Smooth muscle cell (in vitro differentiated cells): ENCODE measurements around the gene OR8J3. TPM values are rescaled to one million over a fixed set of nuclear protein-coding genes. Genes with fewer than 3 reads are reported as not detected.

Source experiments
- DNase-seq: peaks from one replicate; lab custom pipeline; 2025; ENCODE audit not compliant: unreplicated experiment; lab: John Stamatoyannopoulos, UW
- H2AFZ ChIP-seq: fragments of 200-600 bp; sonication (generic); 2 replicates; pipeline ENCODE4 v1.6.0; 2016; ENCODE audit warnings: antibody characterized with exemption, low read depth, mild to moderate bottlenecking
- H3F3A ChIP-seq: fragments of 200-600 bp; sonication (generic); 2 replicates; pipeline ENCODE4 v1.6.0; 2017; ENCODE audit warnings: antibody characterized with exemption, low read depth
- H3K27ac ChIP-seq: fragments of 200-600 bp; sonication (generic); 2 replicates; pipeline ENCODE4 v1.5.1; 2016; ENCODE audit warnings: low read depth, mild to moderate bottlenecking
- H3K27me3 ChIP-seq: fragments of 200-600 bp; sonication (generic); 2 replicates; pipeline ENCODE4 v1.6.1; 2016; ENCODE audit warnings: low read depth, mild to moderate bottlenecking
- H3K36me3 ChIP-seq: fragments of 200-600 bp; sonication (generic); 2 replicates; pipeline ENCODE4 v1.5.1; 2016; ENCODE audit warnings: low read depth
- H3K4me1 ChIP-seq: fragments of 200-600 bp; sonication (generic); 2 replicates; pipeline ENCODE4 v1.5.1; 2016; ENCODE audit warnings: low read depth
- H3K4me2 ChIP-seq: fragments of 200-600 bp; sonication (generic); 2 replicates; pipeline ENCODE4 v1.6.0; 2016; ENCODE audit warnings: mild to moderate bottlenecking
- H3K4me3 ChIP-seq: fragments of 200-600 bp; sonication (generic); 2 replicates; pipeline ENCODE4 v1.5.1; 2016; ENCODE audit warnings: mild to moderate bottlenecking
- H3K79me2 ChIP-seq: fragments of 200-600 bp; sonication (generic); 2 replicates; pipeline ENCODE4 v1.6.0; 2016; ENCODE audit warnings: low read depth, mild to moderate bottlenecking
- H3K9ac ChIP-seq: fragments of 200-600 bp; sonication (generic); 2 replicates; pipeline ENCODE4 v1.6.0; 2016; ENCODE audit warnings: low read depth
- H3K9me3 ChIP-seq: fragments of 200-600 bp; sonication (generic); replicated peaks from 2 replicates; pipeline ENCODE4 v1.5.1; 2016; ENCODE audit warnings: low read depth
- H4K20me1 ChIP-seq: fragments of 200-600 bp; sonication (generic); 2 replicates; pipeline ENCODE4 v1.6.0; 2016; ENCODE audit warnings: low read depth
- CTCF ChIP-seq: fragments of 200-600 bp; sonication (generic); IDR thresholded peaks from 2 replicates; pipeline ENCODE4 v1.5.1; 2017; ENCODE audit warnings: borderline replicate concordance, mild to moderate bottlenecking, antibody characterized with exemption; ENCODE audit not compliant: insufficient read depth, poor library complexity, severe bottlenecking
- WGBS: methylation state at CpG from one replicate; pipeline ENCODE4 v1.1.7; 2016; ENCODE audit warnings: low lambda C conversion rate; 5-methylcytosine and 5-hydroxymethylcytosine counted together
- polyA plus RNA-seq: library from polyadenylated mRNA; unstranded; fragments of >200 nt; fragmentation: Nextera tagmentation; extraction: Ambion mirVana; gene quantifications from 2 replicates; pipeline ENCODE4 v1.2.1, GENCODE V29; 2016
- total RNA-seq: library from RNA; depleted of rRNA; stranded (reverse); fragments of >200 nt; gene quantifications from 2 replicates; pipeline ENCODE4 v1.2.3, GENCODE V29; 2014

The OR8J3 gene
- total RNA-seq, result not detected in 2 replicates
- polyA plus RNA-seq, result not detected in 2 replicates

- H3K9ac ChIP-seq, result no peak within 1 kb of the TSS
- no peak within 1 kb of the TSS for H3K4me2 ChIP-seq
- no peaks in the 10 kb centered on the region for H4K20me1 ChIP-seq
- H3K4me1 ChIP-seq, result no peaks in the 10 kb centered on the region
- H3K27me3 ChIP-seq, result no peaks in the 10 kb centered on the region
- no peaks in the 10 kb centered on the region for H3K36me3 ChIP-seq
- no peaks in the 10 kb centered on the region for H3K79me2 ChIP-seq
- H3K9me3 ChIP-seq, result no peaks in the 10 kb centered on the region
- no peaks in the 10 kb centered on the region for H3F3A ChIP-seq
- H2AFZ ChIP-seq, result peak within 1 kb of the TSS; percentile 24
- no peak within 1 kb of the TSS for H3K27ac ChIP-seq
- no peak for DNase-seq
- no peak for TF ChIP-seq CTCF
- no peak within 1 kb of the TSS for H3K4me3 ChIP-seq
Observed at GRCh38 chr11:56140151-56140661, at the start of gene OR8J3. OR8J3 (minus strand) TSS chr11:56140201; CDS start chr11:56137718, 2,483 bp downstream.

- H3K4me1 ChIP-seq, result no peaks in the 10 kb centered on the region
- H3K9ac ChIP-seq, result no peak overlapping the region
- no peaks in the 10 kb centered on the region for H4K20me1 ChIP-seq
- no peaks in the 10 kb centered on the region for H3K79me2 ChIP-seq
- DNase-seq, result no peak
- no peak for TF ChIP-seq CTCF
- H3K4me2 ChIP-seq, result no peak overlapping the region
- WGBS, result 93% methylated on average over 3 of the region's 3 CpGs
- H3F3A ChIP-seq, result no peaks in the 10 kb centered on the region
- H2AFZ ChIP-seq, result no peak overlapping the region
- H3K4me3 ChIP-seq, result no peak overlapping the region
- H3K27me3 ChIP-seq, result no peaks in the 10 kb centered on the region
- H3K27ac ChIP-seq, result no peak overlapping the region
- H3K9me3 ChIP-seq, result no peaks in the 10 kb centered on the region
- no peaks in the 10 kb centered on the region for H3K36me3 ChIP-seq
Observed at GRCh38 chr11:56188602-56189001, 48.6 kb upstream of the OR8J3 start.

- Histone ChIP-seq H3K4me2 (no peak overlapping the region), H3F3A (no peaks in the 10 kb centered on the region), H4K20me1 (no peaks in the 10 kb centered on the region), H3K4me1 (no peaks in the 10 kb centered on the region), H3K36me3 (no peaks in the 10 kb centered on the region), H2AFZ (no peak overlapping the region), H3K9ac (no peak overlapping the region), H3K27ac (no peak overlapping the region), H3K9me3 (no peaks in the 10 kb centered on the region), H3K79me2 (no peaks in the 10 kb centered on the region), H3K4me3 (no peak overlapping the region), H3K27me3 (no peaks in the 10 kb centered on the region)
- no peak for TF ChIP-seq CTCF
- no peak for DNase-seq
Observed at GRCh38 chr11:56183459-56183858, 43.5 kb upstream of the OR8J3 start.

- H3K4me1 ChIP-seq, result no peaks in the 10 kb centered on the region
- no peak for TF ChIP-seq CTCF
- no peaks in the 10 kb centered on the region for H3K79me2 ChIP-seq
- DNase-seq, result no peak
- no peak within 1 kb of the TSS for H3K4me2 ChIP-seq
- no peak within 1 kb of the TSS for H3K27ac ChIP-seq
- H3K4me3 ChIP-seq, result no peak within 1 kb of the TSS
- H3K36me3 ChIP-seq, result no peaks in the 10 kb centered on the region
- H3K9me3 ChIP-seq, result no peaks in the 10 kb centered on the region
- H2AFZ ChIP-seq, result no peak within 1 kb of the TSS
- WGBS, result 86% methylated on average over 1 of the region's 1 CpG
- H3K9ac ChIP-seq, result no peak within 1 kb of the TSS
- no peaks in the 10 kb centered on the region for H3K27me3 ChIP-seq
- H3F3A ChIP-seq, result no peaks in the 10 kb centered on the region
- no peaks in the 10 kb centered on the region for H4K20me1 ChIP-seq
Observed at GRCh38 chr11:56176318-56176717, 36.3 kb upstream of the OR8J3 start, which contains the start of gene OR5J2. OR5J2 (plus strand) TSS chr11:56176618; CDS start chr11:56176618, 0 bp downstream.
